Left lobe of liver (tissue), 2 donors: Measurements from ENCODE around the gene CREBBP. TPM values are rescaled to one million over a fixed set of nuclear protein-coding genes. Genes with fewer than 3 reads are reported as not detected.

Experiments
- ATAC-seq: fragments of 200-7000 bp; cut with Tn5 transposase; one replicate; pipeline ENCODE4 v1.9.1; 2020; ENCODE audit warnings: mild to moderate bottlenecking, moderate library complexity
- DNase-seq: peaks from one replicate; pipeline ENCODE4 v3.0.0-alpha.2; 2020; ENCODE audit warnings: low spot score
- total RNA-seq: library from RNA; stranded (reverse); gene quantifications from one replicate; pipeline ENCODE4 v1.2.1, GENCODE V29; 2021
- donor health status: DM: no; HTN: no; CAD: no; lungs with moderate emphysema.
- donor health status: DM: no; HTN: yes; CAD: no.

Gene CREBBP
- total RNA-seq, 1 donor from 2014 or later = 30.3 TPM

DNA sequence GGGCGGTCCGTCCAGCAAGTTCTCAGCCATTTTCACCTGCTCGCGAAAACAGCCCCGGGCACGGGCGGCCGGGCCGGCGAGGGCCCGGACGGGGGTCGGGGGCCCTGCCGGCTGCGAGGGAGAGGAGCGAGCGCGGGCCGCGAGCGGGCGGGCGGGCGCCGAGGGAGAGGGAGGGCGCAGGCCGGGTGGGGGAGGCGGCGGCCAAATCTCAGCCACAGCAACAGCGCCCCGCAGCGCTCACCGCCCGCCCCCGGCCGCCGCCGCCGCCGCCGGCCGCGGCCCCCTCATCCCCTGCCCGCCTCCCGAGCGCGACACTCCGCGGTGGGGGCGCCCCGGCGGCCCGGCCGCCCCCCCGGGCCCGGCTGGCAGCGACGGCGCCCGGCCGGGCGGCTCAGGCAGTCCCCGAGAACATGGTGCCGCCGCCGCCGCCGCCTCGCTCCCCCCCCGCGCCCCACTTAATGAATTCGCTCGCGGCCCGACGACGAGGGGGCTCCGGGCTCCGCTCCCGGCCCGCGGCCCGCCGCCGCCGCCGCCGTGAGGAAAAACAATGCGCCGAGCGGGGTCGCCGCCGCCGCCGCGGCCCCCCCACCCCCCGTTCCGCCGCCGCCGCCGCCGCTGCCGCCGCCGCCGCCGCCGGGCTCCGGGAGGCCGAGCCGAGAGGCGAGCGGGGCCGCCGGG, 487 bp downstream of the CREBBP start:
- DNase-seq (peak; percentile 76), ATAC-seq (peak; percentile 81)

DNA sequence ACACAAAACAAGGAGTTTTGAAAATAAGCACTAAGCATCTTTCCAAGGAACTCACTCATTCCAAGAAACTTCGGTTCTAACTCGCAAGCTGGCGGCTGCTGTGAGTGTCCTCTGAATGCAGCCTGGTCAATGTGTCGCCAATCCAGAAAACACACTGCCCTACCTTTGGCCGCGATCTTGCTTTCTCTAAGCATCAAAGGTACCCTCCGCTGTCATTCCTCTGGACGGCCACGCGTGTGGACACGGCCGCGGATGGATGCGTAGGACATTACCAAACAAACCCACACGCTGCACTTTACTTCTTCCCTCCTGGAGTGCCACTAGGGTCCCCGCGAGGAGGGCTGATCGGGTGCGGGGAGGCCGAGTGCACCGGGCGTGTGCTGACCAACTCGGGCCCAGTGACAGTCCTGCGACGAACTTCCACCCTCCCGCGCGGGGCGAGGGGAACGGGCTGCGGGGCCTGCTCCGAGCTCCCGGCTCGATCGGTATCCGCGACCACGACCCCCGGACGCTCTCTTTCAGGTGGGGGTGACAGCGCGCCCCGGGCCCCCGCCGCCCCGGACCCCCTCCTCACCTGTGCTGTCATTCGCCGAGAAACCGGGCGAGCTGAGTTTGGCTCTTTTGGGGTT, 1.1 kb downstream of the CREBBP start:
- ATAC-seq = peak; percentile 63
- peak; percentile 67 for DNase-seq

DNA sequence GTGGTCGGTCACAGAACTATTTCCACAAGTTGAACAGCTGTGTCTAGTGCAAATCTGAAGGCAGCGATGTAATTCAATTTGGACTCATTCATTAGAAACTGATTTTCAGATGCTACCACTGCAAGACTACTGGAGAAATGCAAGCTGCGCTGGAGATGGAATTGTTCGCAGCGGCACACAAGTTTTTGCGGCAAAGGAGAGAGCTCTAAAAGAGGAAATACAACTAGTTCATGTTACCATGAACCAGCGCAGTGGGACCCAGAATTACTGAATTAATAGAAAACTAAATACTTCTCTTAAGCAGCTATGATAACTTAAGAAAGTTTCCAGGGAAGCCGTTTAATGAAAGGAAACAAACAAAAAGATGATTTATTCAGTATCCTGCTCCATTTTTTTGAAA, 1.9 kb downstream of the CREBBP start:
- DNase-seq = no peak
- ATAC-seq = no peak

DNA sequence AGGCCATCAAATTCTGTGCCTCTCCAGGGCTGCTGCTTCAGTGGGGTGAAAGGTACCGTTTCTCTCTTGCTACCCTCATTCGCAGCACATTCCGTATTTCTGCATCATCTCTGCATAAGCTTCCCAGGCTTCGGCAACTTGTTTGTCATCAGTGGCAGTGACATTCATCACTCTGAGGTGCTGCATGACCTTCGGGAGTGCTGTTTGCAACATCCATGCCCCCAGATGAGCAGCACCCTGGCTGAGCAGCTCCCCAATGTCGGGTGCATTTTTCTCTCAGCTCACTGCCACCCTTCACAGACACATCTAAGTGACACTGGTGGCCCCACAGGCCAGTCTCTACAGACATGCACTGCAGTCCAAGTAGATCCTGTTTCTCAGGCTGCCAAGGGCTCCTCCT, 3.8 kb downstream of the CREBBP start:
- no peak for ATAC-seq

DNA sequence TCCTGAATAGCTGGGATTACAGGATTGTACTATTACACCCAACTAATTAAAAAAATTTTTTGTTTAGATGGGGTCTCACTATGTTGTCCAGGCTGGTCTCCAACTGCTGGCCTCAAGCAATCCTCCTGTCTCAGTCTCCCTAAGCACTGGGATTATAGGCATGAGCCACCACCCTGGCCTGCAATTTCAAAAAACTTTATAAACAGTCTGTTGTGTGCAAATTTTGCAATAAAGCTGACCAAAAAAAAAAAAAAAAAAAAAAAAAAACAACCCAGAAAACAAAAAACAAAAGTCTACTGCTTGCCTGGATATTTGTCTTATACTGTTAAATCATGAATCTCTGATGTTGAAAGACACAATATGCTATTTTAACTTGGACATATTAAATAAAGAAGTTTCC, 4.4 kb downstream of the CREBBP start:
- no peak for ATAC-seq
- DNase-seq = no peak

More for the DNA sequence above, 3.8 kb downstream of the CREBBP start:
- DNase-seq = no peak

DNA sequence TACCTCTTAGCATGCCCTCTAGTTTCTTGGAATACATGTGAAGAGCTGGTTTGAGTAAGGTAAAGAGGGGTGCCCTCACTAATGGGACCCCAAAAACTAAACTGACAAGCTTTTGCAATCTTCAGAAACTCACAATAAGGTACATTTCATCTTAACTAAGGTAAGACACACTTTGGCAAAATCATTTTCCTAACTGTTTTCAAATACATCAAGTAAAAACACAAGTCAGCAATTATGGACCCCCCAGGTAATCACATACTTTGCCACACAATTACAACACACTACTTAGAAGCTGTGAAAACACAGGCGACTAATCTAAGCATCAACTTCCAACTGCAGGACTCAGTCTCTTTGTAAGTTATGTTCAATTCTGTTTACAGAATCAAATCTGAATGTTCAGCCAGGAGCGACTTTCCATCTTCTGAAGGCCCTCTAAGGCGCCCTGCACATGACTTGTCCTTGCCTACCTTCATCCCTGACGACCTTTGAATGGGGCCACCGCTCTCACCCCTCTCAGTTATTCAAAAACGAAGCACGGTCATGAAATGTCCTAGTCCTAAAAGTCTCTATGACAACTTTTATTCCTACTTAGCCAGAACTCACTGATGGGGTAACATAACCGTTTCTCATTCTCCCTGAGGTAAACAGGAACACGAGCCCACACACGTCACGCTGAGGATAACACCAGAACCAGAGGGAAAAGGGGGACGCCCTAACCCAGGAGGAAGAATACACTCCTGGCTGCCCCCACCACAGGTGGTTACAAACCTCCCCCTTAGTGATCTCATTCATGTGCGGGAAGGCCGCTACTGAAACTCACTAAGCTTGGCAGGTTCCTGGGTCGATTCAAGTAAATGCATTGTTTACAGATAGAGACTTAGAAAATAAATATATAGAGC, 5.5 kb downstream of the CREBBP start:
- no peak for ATAC-seq
- DNase-seq = no peak

DNA sequence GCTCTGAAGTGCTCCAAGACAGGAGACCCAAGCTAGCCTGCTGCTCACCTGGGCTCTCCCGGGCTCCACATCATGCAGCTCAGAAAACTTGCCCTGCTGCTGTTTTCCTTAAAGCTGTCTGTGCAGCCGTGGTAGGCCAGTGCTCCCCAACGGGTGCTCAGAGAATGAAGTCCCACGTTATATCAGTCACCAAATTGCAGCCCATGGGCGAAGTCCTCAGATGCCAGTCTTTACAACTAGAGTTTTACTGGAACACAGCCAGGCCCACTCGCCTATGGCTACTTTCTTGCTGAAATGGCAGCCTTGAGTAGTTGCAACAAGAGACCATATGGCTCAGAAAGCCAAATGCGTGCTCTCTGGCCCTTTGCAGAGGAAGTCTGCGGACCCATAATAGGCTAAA, 6.3 kb downstream of the CREBBP start:
- ATAC-seq = no peak
- DNase-seq = no peak

DNA sequence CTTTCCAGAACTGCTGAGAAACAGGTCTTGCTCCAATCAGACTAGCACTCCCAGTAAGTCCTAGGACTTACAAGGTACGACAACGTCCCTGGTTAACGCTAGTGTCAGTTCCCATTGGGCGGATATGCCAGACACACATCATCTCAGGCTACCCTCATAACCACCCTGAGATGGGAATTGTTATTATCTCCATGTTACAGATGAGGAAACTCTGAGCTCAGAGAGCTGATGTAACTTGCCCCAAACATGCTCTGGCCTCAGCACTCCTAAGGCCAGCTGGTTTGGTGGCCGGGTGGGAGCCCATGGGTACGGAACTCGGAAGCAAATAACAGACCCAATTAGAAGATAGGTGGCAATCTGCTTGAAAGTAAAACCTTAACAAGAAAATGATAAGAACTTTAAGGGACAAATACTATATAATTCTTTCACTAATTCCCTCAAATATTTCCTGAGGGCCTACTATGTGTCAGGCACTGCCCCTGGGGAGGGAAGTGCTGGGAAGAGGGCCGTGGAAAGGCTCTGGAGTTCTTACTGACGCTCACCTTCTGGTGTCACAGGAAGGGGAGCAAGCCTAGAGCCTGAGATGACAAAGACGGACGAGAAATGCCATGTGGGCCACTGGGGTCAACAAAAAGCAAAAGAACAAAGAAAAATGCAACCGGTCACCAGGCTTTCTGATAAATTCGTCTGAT, 6.9 kb downstream of the CREBBP start:
- DNase-seq = no peak

DNA sequence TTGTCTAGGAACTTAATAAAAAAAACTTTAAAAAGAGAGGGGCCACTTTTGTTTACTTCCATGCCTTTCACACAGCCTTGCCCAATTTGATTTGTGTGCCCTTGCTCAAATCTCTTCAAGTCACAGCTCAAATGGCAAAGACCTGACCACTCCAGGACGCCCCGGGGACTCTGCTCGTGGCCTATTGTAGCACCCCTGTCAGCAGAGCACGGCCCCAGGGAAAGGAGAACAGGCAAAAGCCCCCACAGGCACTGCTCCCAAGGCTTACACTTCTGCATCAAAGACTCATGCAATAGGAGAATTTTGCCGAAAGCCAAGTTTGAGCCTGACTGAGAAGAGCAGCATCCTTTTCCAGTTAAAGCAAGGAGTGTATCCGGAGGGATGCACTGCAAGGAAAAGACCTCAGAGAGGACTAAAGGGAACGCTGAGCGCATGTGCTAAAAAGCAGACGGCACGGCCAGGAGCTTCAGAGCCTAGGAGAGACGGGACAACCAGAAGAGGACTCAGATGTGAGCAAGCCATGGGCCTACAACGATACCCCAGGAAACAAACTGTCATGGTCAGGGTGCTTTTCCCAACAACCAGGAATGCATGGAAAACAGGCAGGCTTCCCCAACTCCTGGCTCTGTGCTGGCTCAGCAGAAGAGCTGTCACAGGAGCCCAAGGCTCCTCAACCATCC, 8.2 kb downstream of the CREBBP start:
- DNase-seq = no peak
- peak; percentile 45 for ATAC-seq

More for the DNA sequence above, 6.9 kb downstream of the CREBBP start:
- peak; percentile 14 for ATAC-seq

DNA sequence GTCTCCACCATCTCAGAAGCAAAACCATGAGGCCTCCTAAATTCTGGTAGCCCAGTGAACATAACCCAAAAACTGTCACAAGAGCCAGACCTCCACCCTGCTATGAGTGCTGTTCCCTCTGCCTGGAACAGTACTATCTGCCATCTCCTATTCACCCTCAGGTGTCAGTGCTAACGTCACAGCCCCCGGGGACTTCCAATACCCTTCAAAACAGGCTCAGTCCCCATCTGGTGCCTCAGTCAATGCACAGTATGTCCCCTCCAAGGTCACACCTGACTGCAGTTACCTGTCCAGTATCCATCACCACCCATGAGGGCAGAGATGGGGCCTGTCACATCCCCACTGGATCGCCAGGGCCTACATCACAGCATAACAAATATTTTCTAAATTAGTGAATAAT, 11.5 kb downstream of the CREBBP start:
- no peak for ATAC-seq
- no peak for DNase-seq

DNA sequence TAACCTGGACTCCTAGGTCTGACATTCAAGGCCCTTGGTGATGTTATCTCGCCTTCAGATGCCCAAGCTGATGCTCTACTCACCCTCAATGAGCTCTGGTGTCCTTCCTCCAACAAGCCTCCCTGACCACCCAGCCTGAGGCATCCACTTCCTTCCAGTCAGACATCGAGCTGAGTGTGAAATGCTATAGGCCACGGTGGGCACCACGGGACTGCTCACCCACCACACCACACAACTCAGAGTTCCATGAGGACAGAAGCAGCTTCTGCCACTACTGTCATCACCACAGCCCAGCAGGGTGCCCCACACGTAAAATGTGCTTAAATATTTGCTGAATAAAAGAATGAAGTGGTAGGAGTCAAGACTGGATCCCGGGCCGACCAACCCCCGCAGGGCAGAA, 12.0 kb downstream of the CREBBP start:
- no peak for DNase-seq
- ATAC-seq = no peak

DNA sequence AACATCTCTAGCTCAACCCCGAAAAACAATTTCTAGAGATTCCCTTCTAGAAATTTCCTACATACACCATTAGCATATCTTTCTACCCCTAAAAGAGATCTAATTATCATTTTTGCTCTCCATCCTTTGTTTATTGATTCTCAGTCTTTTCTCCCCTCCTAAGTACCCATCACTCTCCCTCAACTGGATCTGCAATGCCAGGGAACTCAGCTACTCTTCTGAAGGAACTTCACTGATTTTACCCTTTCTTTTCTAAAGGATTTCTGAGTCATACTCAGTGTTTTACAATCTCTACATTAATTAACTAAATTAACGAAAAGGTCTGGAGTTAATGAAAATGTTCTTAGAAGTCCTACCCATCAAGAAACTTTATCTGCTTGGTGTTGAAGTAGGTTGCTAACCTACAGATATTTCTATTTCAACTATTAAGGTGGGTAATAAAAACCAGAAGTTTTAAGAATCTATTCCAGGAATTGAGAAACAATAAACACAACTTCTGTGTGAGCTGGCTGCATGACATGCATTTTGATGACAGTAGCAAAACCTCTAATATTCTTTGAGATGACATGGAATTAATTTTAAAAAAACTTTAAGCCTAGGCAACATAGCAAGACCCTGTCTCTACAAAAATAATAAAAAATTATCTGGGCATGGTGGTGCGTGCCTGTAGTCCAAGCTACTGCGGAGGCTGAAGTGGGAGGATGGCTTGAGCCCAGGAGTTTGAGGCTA, 13.6 kb downstream of the CREBBP start:
- DNase-seq = no peak
- no peak for ATAC-seq

DNA sequence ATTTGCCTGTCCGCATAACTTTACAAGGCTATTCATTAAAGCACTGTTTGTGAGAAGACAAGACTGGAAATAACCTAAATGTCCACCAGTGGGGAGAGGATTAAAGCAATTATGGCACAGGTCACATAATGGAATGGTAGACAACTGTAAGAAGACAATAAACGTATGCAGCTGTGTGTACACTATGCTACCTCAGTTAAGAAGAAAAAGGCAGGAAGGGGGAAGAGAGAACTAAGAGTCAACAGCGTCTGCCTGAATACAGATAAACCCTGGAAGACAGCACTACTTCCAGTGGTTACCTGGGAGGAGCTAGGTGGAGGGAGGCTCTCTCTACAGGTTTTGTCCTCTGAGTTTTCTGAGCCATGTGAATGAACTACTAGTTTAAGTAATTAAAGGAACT, 15.3 kb downstream of the CREBBP start:
- ATAC-seq (no peak), DNase-seq (no peak)

DNA sequence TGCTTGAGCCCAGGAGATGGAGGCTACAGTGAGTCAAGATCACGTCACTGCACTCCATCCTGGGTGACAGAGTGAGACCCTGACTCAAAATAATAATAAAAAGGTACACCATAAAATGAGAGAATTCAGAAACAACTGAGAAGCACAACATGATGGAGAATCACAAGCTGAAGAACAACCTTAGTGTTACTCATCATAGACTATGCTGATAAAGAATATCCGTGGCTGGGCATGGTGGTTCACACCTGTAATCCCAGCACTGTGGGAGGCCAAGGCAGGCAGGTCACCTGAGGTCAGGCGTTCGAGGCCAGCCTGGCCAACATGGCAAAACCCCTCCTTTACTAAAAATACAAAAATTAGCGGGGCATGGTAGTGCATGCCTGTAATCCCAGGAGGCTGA, 16.0 kb downstream of the CREBBP start:
- no peak for ATAC-seq

DNA sequence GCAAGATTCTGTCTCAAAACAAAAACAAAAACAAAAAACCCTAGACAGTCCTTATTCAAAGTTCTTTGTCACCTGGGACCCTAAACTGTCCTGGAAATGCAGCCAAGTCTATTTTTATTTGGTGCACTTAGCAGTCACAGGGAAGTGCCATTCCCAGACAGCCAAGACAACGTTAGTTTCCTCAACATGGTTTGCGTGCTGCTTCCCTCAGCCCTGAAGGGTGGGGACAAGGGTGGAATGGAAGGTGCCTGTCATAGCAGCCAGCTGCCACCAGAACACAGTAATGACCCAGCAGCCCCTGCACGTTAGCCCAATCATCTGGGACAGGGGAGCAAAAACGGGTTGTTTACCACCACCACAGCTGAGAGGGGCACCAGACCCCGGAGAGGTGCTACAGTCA, 16.9 kb downstream of the CREBBP start:
- ATAC-seq (peak; percentile 13), DNase-seq (no peak)

More for the DNA sequence above, 16.0 kb downstream of the CREBBP start:
- DNase-seq = no peak

DNA sequence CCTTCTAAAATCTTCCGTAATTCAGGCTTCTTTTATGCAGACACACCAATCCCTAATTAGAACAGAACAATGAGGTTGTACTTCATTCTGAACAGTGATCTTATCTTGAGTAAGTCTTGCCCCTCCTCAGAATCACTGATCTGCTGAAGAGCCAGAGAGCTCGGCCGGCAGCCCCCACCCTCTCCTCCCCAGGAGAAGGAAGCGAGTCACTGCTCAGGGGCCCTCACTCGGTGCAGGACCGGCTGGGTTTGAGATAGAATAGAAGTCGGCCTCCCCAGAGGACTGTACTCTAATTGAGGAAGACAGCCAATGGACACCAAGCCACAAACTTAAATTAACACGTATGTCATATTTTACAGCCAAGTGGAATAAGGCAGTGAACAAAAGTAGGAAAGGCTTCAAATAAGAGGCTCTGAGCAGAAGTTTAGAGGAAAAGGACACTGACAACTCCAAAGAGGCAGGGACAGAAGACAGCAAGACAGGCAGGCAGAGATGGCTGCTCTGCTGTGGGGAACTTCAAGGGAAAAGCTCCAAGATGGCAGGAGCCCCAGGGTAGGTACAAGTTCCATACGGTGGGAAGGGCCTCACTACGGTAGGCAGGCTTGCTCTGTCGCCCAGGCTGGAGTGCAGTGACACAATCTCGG, 18.6 kb downstream of the CREBBP start:
- ATAC-seq = no peak
- DNase-seq = no peak

DNA sequence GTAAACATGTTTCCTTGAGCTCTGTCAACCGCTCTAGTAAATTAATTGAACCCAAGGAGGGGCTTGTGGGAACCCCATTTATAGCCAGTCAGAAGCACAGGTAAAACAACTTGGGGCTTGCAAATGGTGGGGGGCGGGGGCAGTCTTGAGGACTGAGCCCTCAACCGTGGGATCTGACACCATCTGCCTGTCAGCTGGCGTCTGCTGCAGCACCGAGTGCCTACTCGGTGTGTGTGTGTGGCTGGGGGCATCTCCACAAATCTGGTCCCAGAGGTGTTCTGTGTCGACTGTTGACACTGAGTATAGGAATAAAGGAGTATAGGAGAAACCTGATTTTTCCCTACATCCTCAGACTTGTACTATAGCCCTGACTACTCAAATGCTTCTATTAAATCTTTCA, 20.6 kb downstream of the CREBBP start:
- ATAC-seq (no peak), DNase-seq (no peak)

DNA sequence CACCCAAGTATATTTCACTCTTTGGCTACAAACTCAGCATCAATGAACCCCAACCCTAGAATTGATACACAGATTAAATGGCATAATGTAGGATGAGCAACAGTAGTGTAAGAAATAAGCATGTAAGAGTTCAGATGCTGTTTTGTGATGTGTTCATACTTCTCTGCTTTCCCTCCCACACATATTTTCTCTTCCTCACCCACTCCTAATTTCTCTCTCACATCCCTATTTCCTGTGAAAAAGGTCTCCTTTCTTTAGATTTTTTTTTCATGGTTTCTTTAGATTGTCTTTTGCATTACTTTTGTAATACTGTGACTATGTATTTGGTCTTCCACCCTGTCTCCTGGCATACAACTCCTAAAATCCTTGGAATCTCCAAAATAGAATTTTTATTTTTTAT, 21.7 kb downstream of the CREBBP start:
- DNase-seq = no peak
- no peak for ATAC-seq
